Stimulated activated CD8-positive, alpha-beta memory T cell treated with anti-CD3 and anti-CD28 coated beads, Interleukin-7, amount 100 ng/mL, for 48 hours (primary cell): ENCODE measurements around the gene KIF2C.
A peak's percentile ranks its signal among the peaks of the same experiment; 100 is the strongest.
"Not testable (repeated sequence)": the region's sequence is repeated elsewhere in the genome, so short reads cannot be mapped to it uniquely, and the experiment has no call there.

Source experiments
- DNase-seq, 2 donors: peaks; one replicate each; pipeline ENCODE4 v3.0.0-alpha.2; 2020; ENCODE audit warnings: low read depth in 1 of 2; ENCODE audit errors: extremely low read depth in 1 of 2

The KIF2C gene

DNA sequence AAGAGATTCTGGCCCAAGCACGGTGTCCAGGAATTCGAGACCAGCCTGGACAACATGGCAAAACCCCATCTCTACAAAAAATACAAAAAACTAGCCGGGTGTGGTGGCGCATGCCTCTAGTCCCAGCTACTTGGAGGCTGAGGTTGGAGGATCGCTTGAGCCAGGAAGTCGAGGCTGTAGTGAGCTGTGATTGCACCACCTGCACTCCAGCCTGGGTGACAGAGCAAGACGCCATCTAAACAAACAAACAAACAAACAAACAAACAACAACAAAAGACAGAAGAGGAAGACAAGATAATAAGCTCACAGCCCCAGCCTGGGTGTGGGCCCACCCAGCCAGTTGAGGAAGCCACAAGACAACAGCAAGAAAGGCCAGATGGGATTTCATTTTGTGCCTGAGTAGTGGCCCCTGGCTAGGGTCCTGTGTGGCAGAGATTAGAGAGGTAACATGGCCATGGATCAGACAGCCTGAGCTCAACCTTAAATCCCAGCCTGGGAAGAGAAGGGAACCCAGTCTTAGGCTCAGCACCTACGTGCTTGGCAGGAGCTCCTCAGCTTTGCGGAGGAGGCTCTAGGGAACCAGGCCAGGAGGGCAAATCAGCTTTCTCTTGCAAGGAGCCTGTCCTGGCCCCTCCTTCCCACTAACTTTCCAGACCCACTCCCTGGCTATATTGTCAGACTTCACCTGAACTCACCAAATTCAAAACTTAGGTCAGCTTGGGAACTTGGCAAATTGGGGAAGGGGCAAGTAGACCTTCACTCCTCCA is 53.3 kb downstream of the KIF2C start:
- no peak for DNase-seq

DNA sequence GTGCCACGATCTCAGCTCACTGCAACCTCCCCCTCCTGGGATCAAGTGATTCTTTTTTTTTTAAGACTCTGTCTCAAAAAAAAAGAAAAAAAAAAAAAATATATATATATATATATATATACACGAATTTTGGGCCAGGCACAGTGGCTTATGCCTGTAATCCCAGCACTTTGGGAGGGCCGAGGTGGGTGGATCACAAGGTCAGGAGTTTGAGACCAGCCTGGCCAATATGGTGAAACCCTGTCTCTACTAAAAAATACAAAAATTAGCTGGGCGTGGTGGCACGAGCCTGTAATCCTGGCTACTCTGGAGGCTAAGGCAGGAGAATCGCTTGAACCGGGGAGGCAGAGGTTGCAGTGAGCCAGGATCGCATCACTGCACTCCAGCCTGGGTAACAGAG is 58.2 kb downstream of the KIF2C start:
- DNase-seq: not testable (repeated sequence)

DNA sequence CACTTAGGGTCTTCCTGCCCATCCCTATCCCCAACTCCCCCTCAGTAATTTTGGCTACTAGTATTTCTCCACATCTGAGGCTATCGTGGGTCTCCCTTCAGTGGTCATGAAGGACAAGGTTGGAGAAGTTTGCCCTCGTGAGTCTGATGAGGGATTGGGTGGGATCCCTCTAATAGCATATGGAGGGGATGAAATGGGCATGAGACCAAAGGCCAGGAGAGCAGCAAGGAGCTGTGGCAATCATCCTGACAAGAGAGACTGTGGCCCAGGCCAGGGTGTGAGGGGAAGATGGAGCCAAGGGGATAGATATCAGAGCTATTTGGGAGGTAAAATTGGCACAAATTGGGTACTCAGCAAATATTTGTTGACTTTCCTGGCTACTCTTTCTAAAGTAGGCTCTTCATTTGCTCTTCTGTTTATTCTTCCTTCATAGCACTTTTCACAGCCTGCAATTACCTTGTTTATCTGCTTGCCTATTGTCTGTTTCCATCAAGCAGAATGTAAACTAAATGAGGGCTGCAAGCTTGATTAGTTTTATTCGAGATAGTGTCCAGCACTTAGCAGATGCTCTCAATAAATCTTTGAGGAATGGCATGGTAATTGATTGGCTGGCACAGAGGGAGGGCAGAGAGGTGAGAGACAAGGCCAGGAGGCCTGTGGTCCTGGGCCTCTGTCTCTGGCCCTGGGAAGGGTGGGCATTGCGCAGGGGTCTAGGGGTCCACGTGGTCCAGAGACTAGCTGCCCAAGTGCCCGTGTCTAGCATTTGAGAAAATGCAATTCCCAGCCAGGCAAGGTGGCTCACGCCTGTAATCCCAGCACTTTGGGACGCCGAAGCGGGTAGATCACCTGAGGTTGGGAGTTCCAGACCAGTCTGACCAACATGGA is 59.1 kb downstream of the KIF2C start:
- DNase-seq: no peak

DNA sequence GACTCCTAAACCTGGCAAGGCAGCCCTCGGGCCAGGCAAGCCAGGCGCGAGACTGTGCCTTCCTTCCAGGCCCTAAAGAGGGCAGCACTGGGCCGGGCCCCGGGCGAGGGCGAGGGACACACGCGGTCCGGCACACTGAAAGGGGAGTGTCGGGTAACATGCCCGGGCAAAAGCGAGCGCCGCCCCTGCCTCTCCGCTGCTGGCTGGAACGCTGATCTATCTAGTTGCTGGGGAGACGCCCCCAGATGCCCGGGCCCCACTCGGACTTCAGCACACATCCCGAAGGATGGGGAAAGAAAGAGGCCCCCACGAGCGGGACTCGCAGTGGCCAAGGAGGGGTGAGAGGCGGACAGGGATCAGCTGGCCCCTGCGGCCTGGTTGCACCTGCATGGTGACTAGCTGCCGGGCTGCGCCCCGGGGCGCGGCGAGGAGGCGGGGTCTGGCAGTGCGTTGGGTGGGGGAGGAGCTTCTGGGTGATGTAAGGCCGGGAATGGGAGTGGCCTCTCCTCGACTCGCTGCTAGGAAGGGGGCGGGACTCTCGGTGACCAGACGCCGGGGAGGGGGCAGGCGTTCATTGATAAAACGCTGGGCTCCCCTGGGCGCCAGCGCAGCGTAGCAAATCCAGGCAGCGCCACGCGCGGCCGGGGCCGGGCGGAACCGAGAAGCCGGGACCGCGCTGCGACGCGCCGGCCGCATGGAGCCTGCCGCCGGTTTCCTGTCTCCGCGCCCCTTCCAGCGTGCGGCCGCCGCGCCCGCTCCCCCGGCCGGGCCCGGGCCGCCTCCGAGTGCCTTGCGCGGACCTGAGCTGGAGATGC is 60.3 kb downstream of the KIF2C start, which contains the start of gene PLK3:
Gene PLK3, plus strand, starts transcription at position 608 of the 815 bp plus-strand sequence. Its CDS starts 87 bp downstream, at position 695.
- DNase-seq: peak; percentile 95 to 97

DNA sequence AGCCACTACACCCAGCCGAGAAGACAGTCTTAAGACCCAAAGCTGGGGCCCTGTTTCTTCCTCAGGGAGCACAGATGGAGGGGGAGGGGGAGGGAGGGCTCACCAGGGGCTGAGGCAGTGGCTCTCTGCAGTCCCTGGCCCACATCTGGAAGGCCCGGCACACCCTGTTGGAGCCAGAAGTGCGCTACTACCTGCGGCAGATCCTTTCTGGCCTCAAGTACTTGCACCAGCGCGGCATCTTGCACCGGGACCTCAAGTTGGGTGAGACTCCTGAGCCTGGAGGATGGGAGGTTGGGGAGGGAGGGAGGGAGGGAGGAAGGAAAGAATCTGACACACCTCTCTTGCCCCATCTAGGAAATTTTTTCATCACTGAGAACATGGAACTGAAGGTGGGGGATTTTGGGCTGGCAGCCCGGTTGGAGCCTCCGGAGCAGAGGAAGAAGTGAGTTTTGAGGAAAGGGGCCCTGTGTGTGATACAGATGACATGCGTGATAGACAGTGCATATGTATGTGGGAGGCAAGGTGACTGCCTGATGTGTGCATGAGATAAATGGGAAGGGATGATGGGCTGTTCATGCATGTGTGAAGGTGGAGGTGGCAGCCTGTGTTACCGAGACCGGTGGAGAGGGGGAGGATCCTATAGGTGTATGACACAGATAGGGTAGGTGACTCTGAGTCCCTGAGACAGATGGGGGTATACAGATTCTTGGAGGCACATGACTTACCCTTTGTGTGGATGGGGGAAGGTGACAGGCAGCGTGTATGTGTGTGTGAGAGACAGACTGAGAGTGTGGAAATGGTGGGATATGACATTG is 62.1 kb downstream of the KIF2C start:
- DNase-seq: no peak

DNA sequence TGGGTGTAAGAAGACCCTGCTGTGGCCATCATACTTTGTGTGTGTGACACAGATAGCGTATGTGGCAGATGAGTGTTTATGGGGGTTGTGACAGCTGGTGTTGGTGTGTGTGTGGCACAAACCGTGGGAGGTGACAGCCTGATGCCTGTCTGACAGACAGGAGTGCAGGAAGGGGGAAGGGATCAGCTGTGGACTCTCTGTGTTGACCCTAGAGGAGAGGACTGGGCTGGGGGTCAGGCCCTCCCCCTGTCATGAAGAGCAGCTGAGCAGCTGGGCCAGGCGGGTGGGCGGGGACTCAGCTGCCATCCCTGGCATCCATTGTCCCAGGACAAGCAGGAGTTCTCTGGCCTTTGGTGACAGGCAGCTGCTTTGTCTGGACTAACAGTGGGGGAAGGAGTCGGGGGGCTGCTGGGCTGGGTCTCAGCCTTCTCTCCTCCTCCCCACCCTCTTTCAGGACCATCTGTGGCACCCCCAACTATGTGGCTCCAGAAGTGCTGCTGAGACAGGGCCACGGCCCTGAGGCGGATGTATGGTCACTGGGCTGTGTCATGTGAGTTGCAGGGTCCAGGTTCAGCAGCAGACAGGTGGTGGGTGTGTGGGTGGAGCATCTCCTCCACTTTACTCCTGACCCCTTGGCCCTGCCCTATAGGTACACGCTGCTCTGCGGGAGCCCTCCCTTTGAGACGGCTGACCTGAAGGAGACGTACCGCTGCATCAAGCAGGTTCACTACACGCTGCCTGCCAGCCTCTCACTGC is 62.8 kb downstream of the KIF2C start:
- DNase-seq: no peak

DNA sequence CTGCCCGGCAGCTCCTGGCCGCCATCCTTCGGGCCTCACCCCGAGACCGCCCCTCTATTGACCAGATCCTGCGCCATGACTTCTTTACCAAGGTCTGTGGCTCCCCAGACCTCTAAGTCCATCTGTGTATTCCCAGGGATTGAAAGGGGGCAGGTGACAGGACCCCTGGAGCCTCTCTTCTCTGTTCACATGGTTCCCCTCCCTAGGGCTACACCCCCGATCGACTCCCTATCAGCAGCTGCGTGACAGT is 63.4 kb downstream of the KIF2C start:
- DNase-seq: no peak

DNA sequence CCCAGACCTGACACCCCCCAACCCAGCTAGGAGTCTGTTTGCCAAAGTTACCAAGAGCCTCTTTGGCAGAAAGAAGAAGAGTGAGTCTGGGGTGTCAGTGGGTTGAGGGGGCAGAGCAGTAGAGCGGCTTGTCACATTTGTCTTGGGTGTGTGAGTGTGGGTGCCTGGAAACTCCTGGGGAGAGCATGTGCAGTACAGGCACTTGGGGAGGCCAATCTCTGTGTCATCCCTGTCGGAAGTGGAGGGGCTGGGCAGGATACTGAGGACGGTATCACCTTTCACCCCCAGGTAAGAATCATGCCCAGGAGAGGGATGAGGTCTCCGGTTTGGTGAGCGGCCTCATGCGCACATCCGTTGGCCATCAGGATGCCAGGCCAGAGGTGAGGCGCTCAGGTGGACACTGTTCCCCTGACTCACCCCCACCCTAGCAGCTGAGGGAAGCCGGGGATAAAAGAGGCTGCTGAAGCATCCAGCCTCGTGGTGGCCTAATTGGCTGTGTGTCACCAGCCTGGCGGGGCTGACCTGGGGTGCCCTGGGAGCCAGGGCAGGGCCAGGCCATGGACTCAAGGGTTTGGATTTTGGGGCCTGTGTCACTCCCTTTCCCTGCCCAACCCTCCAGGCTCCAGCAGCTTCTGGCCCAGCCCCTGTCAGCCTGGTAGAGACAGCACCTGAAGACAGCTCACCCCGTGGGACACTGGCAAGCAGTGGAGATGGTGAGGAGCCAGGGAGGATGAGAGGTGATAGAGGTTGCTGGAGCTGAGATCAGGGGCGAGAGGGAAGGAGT is 63.9 kb downstream of the KIF2C start:
- no peak for DNase-seq

DNA sequence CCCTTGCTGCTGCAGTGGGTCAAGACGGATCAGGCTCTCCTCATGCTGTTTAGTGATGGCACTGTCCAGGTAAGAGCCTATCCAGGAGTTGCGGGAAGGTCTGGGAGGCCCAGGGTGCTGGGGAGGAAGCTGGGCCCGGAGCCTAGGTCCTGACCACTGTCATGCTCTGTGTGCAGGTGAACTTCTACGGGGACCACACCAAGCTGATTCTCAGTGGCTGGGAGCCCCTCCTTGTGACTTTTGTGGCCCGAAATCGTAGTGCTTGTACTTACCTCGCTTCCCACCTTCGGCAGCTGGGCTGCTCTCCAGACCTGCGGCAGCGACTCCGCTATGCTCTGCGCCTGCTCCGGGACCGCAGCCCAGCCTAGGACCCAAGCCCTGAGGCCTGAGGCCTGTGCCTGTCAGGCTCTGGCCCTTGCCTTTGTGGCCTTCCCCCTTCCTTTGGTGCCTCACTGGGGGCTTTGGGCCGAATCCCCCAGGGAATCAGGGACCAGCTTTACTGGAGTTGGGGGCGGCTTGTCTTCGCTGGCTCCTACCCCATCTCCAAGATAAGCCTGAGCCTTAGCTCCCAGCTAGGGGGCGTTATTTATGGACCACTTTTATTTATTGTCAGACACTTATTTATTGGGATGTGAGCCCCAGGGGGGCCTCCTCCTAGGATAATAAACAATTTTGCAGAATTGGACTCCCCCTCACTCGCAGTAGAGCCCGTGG is 65.8 kb downstream of the KIF2C start:
- DNase-seq: no peak

DNA sequence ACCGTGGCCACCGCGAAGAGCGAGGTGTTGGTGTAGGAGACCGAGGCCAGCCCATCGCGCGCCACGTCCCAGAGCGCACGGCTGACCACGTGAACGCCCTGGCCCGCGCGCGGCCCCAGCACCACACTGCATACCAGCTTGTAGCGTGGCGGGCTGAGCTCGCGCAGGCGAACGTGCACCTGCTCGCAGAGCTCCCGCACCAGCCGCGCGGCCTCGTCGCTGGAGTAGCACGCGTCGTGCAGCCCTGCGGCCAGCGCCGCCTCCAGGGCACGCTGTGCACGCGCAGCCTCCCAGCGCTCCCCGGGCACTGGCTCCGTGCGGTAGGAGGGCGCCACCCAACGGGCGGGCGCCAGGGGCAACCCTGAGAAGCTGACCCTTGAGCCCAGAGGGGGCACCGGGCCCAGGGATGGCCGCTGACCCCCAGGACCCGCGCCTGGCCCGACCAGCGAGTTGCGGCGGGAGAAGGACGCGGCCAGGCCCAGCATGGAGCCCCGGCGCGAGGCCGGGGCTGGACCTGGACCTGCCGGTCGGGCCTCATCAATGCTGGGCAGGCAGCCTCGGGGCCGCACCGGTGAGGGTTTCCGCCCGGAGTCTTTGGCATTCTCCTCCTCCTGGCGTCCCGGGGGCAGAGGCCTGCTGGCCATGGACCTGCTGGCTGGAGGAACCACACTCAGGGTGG is 66.5 kb downstream of the KIF2C start:
- no peak for DNase-seq

DNA sequence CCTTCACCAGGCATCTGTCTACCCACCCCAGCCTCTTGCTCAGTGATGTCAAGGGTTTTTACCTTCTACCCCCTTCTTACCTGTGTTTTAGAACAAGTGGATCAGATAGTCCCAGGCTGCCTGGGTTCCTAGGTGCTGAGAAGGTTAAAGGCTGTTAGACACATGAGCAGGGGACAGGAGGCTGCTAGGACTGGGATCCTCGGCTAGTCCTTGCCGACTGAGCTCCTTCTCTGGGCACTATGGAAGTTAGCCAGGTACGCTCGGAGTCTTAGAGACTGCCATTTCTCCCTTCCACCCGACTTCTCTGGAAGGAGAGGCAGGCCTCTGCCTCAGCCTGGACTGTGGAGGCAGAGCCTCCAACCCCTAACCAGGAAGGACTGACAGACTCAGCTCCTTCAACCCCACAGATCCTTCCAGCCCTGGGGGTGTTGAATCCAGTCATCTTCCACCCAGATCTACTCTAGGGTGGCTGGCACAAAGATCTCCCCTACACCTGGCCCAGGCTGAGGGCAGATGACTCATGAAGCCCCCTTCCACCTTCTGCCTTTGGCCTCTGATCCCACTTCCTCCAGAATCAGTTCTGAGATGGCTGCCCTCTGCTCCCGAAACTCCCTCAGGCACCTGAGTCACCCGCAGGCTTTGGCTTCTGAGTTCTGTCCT is 67.2 kb downstream of the KIF2C start, which contains the start of gene DYNLT4:
Gene DYNLT4, minus strand, starts transcription at position 648 of the 660 bp plus-strand sequence. CDS start 683 bp downstream, outside the sequence.
- no peak for DNase-seq

DNA sequence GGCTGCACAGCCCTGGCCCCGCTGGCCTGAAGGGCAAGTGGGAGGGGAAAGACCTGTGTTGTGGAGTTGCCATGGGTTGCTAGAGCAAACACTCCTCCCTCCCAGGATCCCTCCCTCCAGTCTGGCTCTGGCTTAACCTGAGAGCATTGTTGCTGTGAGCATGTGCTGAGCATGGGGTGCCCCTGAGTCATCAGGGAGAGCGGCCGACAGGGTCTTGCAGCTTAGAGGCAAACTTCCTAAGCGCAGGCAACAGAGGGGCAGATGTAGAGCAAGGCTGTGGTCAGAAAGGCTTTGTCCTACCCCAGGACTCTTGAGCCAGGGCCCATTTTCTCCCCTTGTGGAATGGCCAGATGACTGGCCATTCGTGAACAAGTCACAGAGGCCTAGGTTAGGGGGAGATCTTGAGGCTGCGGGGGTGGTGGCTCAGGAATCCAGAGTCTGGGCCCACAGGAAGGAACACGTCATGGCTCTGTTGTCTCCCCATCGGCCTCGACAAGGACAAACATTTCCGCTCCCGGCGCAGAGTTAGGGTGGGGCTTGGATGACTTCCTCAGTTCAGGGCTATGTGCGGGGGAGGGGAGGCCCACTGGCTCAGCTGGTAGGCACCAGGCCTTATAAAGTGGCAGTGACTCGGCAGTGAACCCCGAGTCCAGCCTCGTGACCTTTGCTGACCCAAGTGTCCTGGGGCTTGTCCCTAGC is 67.9 kb downstream of the KIF2C start:
- peak; percentile 80 to 95 for DNase-seq

DNA sequence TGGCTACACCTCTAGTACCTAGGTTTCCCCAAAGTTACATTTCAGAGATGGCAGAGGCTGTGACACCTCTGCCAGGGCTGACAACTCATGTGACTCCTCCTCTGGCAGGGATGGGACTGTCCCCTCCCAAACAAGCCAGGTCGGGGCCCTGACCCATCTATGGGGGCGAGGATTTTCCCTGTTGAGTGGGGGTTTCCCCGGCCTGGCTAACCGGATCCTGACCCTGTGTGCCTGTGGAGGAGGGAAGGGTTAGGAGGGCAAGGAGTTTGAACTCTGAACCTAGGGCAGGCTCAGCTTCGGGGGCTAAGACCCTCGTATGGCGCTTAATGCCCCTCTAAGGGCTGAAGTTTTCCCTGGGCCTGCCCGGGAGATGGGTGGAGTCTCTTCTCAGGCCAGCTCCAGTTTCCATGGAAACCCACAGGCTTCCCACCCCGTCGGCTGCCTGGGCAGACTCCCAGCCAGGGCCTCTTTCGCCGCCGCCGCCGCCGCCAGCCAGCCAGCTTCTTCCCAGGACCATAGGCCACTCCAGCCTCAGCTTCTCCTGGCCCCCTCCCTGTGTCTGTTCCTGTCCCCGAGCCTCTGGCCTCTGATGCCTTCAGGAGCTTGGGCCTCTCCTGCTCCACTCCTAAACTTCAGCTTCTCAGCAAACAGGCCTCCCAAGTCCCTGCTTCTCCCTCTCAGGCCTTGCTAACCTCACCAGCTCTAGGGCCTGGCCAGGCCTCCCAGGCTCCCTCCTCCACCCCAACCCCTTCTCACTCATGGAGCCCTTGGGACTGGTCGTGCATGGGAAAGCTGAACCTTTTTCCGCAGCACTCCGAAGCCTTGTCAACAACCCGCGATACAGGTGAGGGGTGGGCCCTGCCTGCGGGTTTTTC is 68.7 kb downstream of the KIF2C start, which contains the start of gene BTBD19:
Gene BTBD19, plus strand, starts transcription at position 461 of the 875 bp plus-strand sequence. Its CDS starts 298 bp downstream, at position 759.
- DNase-seq: peak; percentile 63 to 84

DNA sequence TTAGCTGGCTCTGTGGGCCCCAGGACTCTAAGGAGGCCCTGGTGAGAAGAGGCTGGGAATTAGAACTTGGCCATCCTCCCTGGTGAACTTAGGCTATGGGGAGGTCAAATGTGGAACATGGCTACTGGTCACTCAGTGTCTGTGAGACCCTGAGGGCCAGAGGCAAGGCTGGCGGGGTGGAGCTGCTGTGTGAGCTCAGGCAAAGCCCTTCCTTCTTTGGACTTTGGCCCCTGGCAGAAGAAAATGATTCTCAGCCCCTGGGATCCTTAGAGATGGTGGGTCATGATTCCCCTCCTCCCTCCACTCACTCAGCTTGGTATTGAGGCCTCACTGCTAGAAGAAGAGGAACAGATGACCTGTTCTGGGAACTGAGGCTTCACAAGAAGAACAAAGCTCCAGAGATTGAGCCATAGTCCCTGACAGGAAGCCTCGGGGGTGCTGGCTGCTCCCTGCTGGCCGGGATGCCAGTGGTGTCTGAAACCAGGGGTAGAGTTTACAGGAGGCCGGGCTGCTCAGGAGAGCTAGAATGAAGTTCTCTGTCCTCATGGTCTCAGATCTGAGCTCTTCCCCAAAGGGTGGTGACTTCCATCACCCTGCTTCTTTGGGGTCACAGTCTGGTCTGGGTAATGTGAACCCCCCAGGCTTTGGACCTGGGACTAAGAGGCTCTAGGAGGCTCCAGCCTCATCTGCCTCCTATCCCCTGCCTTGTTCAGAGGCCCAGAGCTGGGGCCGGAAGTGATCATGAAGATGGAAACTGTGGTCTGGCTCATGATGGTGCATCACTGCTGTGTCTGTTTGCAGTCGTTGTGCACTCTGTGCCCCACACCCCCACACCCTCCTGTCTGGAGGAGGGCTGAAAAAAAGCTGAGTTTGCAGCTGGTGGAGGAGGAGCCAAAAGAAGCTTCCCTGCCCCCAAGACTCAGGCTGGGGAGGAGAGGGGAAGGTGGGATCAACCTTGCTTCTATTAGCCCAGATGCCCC is 69.6 kb downstream of the KIF2C start:
- DNase-seq: peak; percentile 73 to 91
